Measurements from ENCODE around the gene TMEFF2. TPM values are rescaled to one million over a fixed set of nuclear protein-coding genes. Genes with fewer than 3 reads are reported as not detected.

The TMEFF2 gene
- total RNA-seq, 4 donors from 2014 or later = 0.16 to 0.46 (median 0.17) TPM; not detected in 1

DNA sequence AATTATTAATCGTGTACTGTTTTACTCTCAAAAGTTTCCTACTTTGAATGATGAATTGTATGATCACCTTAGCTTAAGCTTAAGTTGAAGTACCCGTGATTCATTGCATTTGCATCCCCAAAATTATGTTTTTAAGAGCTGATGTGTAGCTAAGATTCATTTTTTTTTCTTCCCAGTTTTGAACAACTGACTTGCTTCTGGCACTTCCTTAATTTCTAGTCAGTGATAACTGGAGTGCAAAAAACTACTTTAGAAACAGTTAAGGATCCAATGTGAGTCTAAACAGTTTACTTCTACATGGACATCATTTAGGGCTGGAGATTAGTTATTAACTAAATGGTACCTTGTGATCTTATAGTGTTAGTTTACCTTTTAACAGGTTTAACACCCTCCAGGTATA lies 223.9 kb downstream of the TMEFF2 start:
- no peak for TF ChIP-seq POLR2A (IDR thresholded peaks at IDR 0.05)
- TF ChIP-seq, protein P1, sequence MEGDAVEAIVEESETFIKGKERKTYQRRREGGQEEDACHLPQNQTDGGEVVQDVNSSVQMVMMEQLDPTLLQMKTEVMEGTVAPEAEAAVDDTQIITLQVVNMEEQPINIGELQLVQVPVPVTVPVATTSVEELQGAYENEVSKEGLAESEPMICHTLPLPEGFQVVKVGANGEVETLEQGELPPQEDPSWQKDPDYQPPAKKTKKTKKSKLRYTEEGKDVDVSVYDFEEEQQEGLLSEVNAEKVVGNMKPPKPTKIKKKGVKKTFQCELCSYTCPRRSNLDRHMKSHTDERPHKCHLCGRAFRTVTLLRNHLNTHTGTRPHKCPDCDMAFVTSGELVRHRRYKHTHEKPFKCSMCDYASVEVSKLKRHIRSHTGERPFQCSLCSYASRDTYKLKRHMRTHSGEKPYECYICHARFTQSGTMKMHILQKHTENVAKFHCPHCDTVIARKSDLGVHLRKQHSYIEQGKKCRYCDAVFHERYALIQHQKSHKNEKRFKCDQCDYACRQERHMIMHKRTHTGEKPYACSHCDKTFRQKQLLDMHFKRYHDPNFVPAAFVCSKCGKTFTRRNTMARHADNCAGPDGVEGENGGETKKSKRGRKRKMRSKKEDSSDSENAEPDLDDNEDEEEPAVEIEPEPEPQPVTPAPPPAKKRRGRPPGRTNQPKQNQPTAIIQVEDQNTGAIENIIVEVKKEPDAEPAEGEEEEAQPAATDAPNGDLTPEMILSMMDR (IDR thresholded peaks at IDR 0.05) = no peak
- no peak for DNase-seq (ENCODE audit: low spot score in 2 of 2)
- intact Hi-C loops (cut with DNase I; ENCODE audit: low total_unique reads) = no loop called here
- no peak overlapping the region for H3K4me3 ChIP-seq (ENCODE audit: low read depth, poor library complexity, severe bottlenecking)
- 78 to 83% methylated on average over 2 of the region's 2 CpGs for WGBS, 2 donors

DNA sequence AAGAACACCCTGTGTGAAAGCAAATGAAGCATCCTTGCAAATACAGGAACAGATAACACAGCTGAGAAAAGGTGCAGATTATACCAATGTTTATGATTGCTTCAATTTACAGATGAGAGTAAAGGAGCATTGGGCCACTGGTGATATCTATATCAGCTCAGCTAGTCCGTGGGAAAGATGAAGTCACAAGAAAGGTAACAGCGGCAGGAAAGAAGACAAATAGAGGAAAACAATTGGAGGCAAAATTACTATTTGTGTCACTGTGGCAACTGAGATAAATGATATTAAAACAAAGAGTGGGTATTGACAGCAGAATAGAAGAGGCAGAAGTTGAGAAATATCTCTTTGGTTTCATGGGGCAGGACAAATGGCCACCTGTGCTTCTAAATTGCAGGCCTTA lies 226.6 kb downstream of the TMEFF2 start:
- intact Hi-C loops (cut with DNase I; ENCODE audit: low total_unique reads) = no loop called here
- no peak overlapping the region for H3K4me3 ChIP-seq (ENCODE audit: low read depth, poor library complexity, severe bottlenecking)
- TF ChIP-seq POLR2A (IDR thresholded peaks at IDR 0.05) = no peak
- TF ChIP-seq, protein P1 (IDR thresholded peaks at IDR 0.05) = no peak
- no peak for DNase-seq (ENCODE audit: low spot score in 2 of 2)
- WGBS, 2 donors = 83 to 91% methylated on average over 2 of the region's 2 CpGs

DNA sequence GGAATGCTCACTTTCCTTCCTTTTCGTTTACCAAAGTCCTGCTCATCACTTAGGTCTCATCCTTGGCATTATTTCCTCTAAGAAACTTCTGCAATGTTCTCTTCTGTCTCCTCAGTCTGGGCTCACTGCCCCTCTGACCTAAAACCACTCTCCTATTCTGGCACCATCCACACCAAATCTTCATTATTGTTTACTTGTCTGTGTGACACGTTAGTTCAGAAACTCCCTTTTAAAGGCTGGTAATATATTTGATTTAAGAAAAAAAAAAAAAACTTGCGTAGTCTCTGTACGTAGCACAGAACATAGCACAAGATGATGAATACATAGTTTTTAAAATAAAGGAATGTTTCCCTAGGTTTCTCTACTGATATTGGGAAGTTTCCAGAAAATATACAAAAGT lies 229.0 kb downstream of the TMEFF2 start:
- intact Hi-C loops (cut with DNase I; ENCODE audit: low total_unique reads) = no loop called here
- WGBS, 2 donors = 75 to 76% methylated on average over 4 of the region's 4 CpGs
- no peak overlapping the region for H3K4me3 ChIP-seq (ENCODE audit: low read depth, poor library complexity, severe bottlenecking)
- DNase-seq (ENCODE audit: low spot score in 2 of 2) = no peak
- TF ChIP-seq POLR2A (IDR thresholded peaks at IDR 0.05) = no peak
- TF ChIP-seq, protein P1 (IDR thresholded peaks at IDR 0.05) = no peak

DNA sequence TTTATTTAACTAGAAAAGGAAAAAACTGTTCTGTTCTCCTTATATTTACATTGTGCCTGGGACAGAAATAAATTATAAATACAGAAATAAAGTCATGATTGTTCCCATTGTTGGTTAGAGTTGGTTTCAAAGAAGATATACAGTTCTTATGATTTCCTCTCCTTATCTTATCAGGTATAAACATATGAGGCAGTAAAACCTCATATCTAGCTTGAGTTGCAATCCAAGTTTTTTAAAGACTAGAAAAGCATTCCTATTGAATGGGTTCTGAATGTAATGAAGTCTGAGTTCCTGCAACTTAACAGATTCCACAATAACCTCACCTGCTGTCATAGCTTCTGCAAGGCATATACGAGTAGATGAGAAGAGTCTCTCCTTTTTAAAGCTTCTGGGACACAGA lies 233.2 kb downstream of the TMEFF2 start:
- H3K4me3 ChIP-seq (ENCODE audit: low read depth, poor library complexity, severe bottlenecking) = no peak overlapping the region
- intact Hi-C loops (cut with DNase I; ENCODE audit: low total_unique reads) = no loop called here
- no peak for DNase-seq (ENCODE audit: low spot score in 2 of 2)
- 69 to 89% methylated on average over 1 of the region's 1 CpG for WGBS, 2 donors
- TF ChIP-seq, protein P1 (IDR thresholded peaks at IDR 0.05) = no peak
- TF ChIP-seq POLR2A (IDR thresholded peaks at IDR 0.05) = no peak

DNA sequence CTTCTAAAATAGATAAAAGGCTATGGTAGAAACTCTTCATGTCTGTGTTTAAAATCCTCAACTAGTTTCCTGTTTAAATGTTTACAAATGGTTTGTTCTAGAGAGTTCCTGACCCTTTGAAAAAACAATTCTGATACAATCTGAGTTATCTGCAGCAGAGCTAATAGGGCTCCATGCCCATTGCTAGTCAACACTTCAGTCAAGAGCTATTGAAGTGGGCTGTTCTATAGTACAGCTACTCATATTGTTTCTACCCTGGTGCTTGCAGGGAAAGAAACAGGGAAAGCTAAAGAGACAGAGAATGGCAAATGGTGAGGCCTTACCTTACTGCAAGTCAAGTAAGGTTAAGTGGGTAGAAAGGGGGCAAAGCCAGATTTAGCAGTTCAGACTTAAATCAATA lies 235.5 kb downstream of the TMEFF2 start:
- DNase-seq (ENCODE audit: low spot score in 2 of 2) = no peak
- intact Hi-C loops (cut with DNase I; ENCODE audit: low total_unique reads) = no loop called here
- no peak overlapping the region for H3K4me3 ChIP-seq (ENCODE audit: low read depth, poor library complexity, severe bottlenecking)
- TF ChIP-seq, protein P1 (IDR thresholded peaks at IDR 0.05) = no peak
- no peak for TF ChIP-seq POLR2A (IDR thresholded peaks at IDR 0.05)
